ENCODE measurements around the gene SH3YL1.

Gene SH3YL1

GRCh38 chr2:187825-188224, 76.0 kb downstream of the SH3YL1 start:
- Histone ChIP-seq H3K27me3 (ENCODE audit: insufficient read depth, low read length, poor library complexity) (no peaks in the 10 kb centered on the region), H3K56ac (ENCODE audit: low read length) (no peak overlapping the region), H3K4me1 (ENCODE audit: control insufficient read depth, low read depth, low read length) (no peaks in the 10 kb centered on the region), H3K23ac (ENCODE audit: low read length) (no peak overlapping the region), H3K9ac (ENCODE audit: low read length) (no peak overlapping the region), H2BK120ac (ENCODE audit: low read depth, low read length) (no peak overlapping the region), H3K18ac (ENCODE audit: low read length) (no peak overlapping the region), H3K4ac (ENCODE audit: low read depth, low read length) (no peak overlapping the region), H4K8ac (ENCODE audit: low read depth, low read length) (no peak overlapping the region), H2BK5ac (ENCODE audit: low read length) (no peak overlapping the region), H3K27ac (ENCODE audit: low read depth, low read length) (no peak overlapping the region), H3K79me2 (ENCODE audit: control insufficient read depth, insufficient read depth, low read length) (no peaks in the 10 kb centered on the region), H3K36me3 (ENCODE audit: control insufficient read depth, insufficient read depth, low read length) (no peaks in the 10 kb centered on the region), H2BK15ac (replicated peaks; ENCODE audit: low read depth) (no peak overlapping the region), H2AK5ac (ENCODE audit: low read length) (no peak overlapping the region), H3K4me3 (ENCODE audit: low read length) (no peak overlapping the region), H3K4me2 (ENCODE audit: low read length) (no peak overlapping the region), H4K5ac (ENCODE audit: low read length) (no peak overlapping the region), H3K79me1 (ENCODE audit: low read length) (no peaks in the 10 kb centered on the region)
- DNase-seq = no peak
- WGBS (ENCODE audit: extremely low coverage, insufficient coverage, low lambda C conversion rate) = no CpG with 5 or more reads among the region's 2 CpGs

DNA sequence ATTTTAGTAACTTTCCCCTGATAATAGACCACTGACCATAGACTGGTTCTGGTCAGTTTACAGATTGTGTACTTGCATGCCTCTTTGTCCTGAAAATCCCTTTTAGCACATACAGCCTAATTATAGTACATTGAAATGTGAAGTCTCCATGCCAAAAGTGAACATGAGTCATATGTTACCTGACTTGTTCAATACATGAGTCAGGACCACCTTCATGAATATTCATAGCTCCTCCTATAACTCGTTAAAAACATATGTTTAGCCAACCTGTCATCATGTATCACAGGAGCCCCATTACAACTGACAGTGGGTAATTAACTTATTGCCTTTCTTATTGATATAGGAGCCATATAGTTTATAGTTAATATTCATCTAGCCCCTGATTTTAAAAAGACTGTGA, 78.6 kb downstream of the SH3YL1 start:
- H3K4me2 ChIP-seq (ENCODE audit: low read length) = no peak overlapping the region
- H3K4ac ChIP-seq (ENCODE audit: low read depth, low read length) = no peak overlapping the region
- no peak overlapping the region for H2BK15ac ChIP-seq (replicated peaks; ENCODE audit: low read depth)
- H3K9ac ChIP-seq (ENCODE audit: low read length) = no peak overlapping the region
- no peak overlapping the region for H4K5ac ChIP-seq (ENCODE audit: low read length)
- no peak overlapping the region for H3K27ac ChIP-seq (ENCODE audit: low read depth, low read length)
- no peak overlapping the region for H4K8ac ChIP-seq (ENCODE audit: low read depth, low read length)
- WGBS (ENCODE audit: extremely low coverage, insufficient coverage, low lambda C conversion rate) = no CpG with 5 or more reads among the region's 1 CpG
- no peak overlapping the region for H3K23ac ChIP-seq (ENCODE audit: low read length)
- no peak overlapping the region for H3K18ac ChIP-seq (ENCODE audit: low read length)
- DNase-seq = no peak
- H3K4me1 ChIP-seq (ENCODE audit: control insufficient read depth, low read depth, low read length) = no peaks in the 10 kb centered on the region
- H3K27me3 ChIP-seq (ENCODE audit: insufficient read depth, low read length, poor library complexity) = no peaks in the 10 kb centered on the region
- H2AK5ac ChIP-seq (ENCODE audit: low read length) = no peak overlapping the region
- no peak overlapping the region for H3K56ac ChIP-seq (ENCODE audit: low read length)
- no peaks in the 10 kb centered on the region for H3K36me3 ChIP-seq (ENCODE audit: control insufficient read depth, insufficient read depth, low read length)
- no peaks in the 10 kb centered on the region for H3K79me2 ChIP-seq (ENCODE audit: control insufficient read depth, insufficient read depth, low read length)
- H2BK120ac ChIP-seq (ENCODE audit: low read depth, low read length) = no peak overlapping the region
- H3K4me3 ChIP-seq (ENCODE audit: low read length) = no peak overlapping the region
- H3K79me1 ChIP-seq (ENCODE audit: low read length) = no peaks in the 10 kb centered on the region
- H2BK5ac ChIP-seq (ENCODE audit: low read length) = no peak overlapping the region

DNA sequence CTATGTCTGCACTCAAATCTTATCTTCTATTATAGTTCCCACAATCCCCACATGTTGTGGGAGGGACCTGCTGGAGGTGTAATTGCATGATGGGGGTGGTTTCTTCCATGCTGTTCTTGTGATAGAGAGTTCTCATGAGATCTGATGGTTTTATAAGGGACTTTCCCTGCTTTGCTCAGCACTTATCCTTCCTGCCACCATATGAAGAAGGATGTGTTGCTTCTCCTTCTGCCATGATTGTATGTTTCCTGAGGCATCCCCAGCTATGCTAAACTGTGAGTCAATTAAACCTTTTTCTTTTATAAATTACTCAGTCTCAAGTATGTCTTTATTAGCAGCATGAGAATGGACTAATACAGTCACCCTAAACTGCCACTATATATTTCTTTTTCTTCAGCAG, 79.1 kb downstream of the SH3YL1 start:
- H3K4me3 ChIP-seq (ENCODE audit: low read length) = no peak overlapping the region
- no peaks in the 10 kb centered on the region for H3K79me1 ChIP-seq (ENCODE audit: low read length)
- no peak overlapping the region for H4K5ac ChIP-seq (ENCODE audit: low read length)
- no peak overlapping the region for H3K56ac ChIP-seq (ENCODE audit: low read length)
- H3K9ac ChIP-seq (ENCODE audit: low read length) = no peak overlapping the region
- no peak overlapping the region for H3K18ac ChIP-seq (ENCODE audit: low read length)
- H2BK120ac ChIP-seq (ENCODE audit: low read depth, low read length) = no peak overlapping the region
- no peaks in the 10 kb centered on the region for H3K36me3 ChIP-seq (ENCODE audit: control insufficient read depth, insufficient read depth, low read length)
- H2BK5ac ChIP-seq (ENCODE audit: low read length) = no peak overlapping the region
- H3K23ac ChIP-seq (ENCODE audit: low read length) = no peak overlapping the region
- H3K4me2 ChIP-seq (ENCODE audit: low read length) = no peak overlapping the region
- H3K4ac ChIP-seq (ENCODE audit: low read depth, low read length) = no peak overlapping the region
- no peak overlapping the region for H2BK15ac ChIP-seq (replicated peaks; ENCODE audit: low read depth)
- no peaks in the 10 kb centered on the region for H3K79me2 ChIP-seq (ENCODE audit: control insufficient read depth, insufficient read depth, low read length)
- H3K4me1 ChIP-seq (ENCODE audit: control insufficient read depth, low read depth, low read length) = no peaks in the 10 kb centered on the region
- no peak overlapping the region for H4K8ac ChIP-seq (ENCODE audit: low read depth, low read length)
- no peak for DNase-seq
- no peaks in the 10 kb centered on the region for H3K27me3 ChIP-seq (ENCODE audit: insufficient read depth, low read length, poor library complexity)
- H3K27ac ChIP-seq (ENCODE audit: low read depth, low read length) = no peak overlapping the region
- H2AK5ac ChIP-seq (ENCODE audit: low read length) = no peak overlapping the region

- Histone ChIP-seq H2BK15ac (replicated peaks; ENCODE audit: low read depth) (no peak overlapping the region), H3K9ac (ENCODE audit: low read length) (no peak overlapping the region), H3K79me1 (ENCODE audit: low read length) (no peaks in the 10 kb centered on the region), H2BK5ac (ENCODE audit: low read length) (no peak overlapping the region), H3K79me2 (ENCODE audit: control insufficient read depth, insufficient read depth, low read length) (no peaks in the 10 kb centered on the region), H3K4me1 (ENCODE audit: control insufficient read depth, low read depth, low read length) (no peaks in the 10 kb centered on the region), H3K36me3 (ENCODE audit: control insufficient read depth, insufficient read depth, low read length) (no peaks in the 10 kb centered on the region), H3K27ac (ENCODE audit: low read depth, low read length) (no peak overlapping the region), H3K18ac (ENCODE audit: low read length) (no peak overlapping the region), H3K56ac (ENCODE audit: low read length) (no peak overlapping the region), H4K5ac (ENCODE audit: low read length) (no peak overlapping the region), H2AK5ac (ENCODE audit: low read length) (no peak overlapping the region), H4K8ac (ENCODE audit: low read depth, low read length) (no peak overlapping the region), H3K27me3 (ENCODE audit: insufficient read depth, low read length, poor library complexity) (no peaks in the 10 kb centered on the region), H3K4ac (ENCODE audit: low read depth, low read length) (no peak overlapping the region), H3K23ac (ENCODE audit: low read length) (no peak overlapping the region), H2BK120ac (ENCODE audit: low read depth, low read length) (no peak overlapping the region), H3K4me3 (ENCODE audit: low read length) (no peak overlapping the region), H3K4me2 (ENCODE audit: low read length) (no peak overlapping the region)
- DNase-seq = peak; percentile 76
Observed at GRCh38 chr2:182509-183122, 81.2 kb downstream of the SH3YL1 start.

GRCh38 chr2:180311-180710, 83.5 kb downstream of the SH3YL1 start:
- Histone ChIP-seq H3K36me3 (ENCODE audit: control insufficient read depth, insufficient read depth, low read length) (no peaks in the 10 kb centered on the region), H3K4me2 (ENCODE audit: low read length) (no peak overlapping the region), H3K9ac (ENCODE audit: low read length) (no peak overlapping the region), H3K27me3 (ENCODE audit: insufficient read depth, low read length, poor library complexity) (no peaks in the 10 kb centered on the region), H3K18ac (ENCODE audit: low read length) (no peak overlapping the region), H4K5ac (ENCODE audit: low read length) (no peak overlapping the region), H3K4ac (ENCODE audit: low read depth, low read length) (no peak overlapping the region), H3K79me2 (ENCODE audit: control insufficient read depth, insufficient read depth, low read length) (no peaks in the 10 kb centered on the region), H2BK120ac (ENCODE audit: low read depth, low read length) (no peak overlapping the region), H4K8ac (ENCODE audit: low read depth, low read length) (no peak overlapping the region), H3K79me1 (ENCODE audit: low read length) (no peaks in the 10 kb centered on the region), H2BK5ac (ENCODE audit: low read length) (no peak overlapping the region), H3K4me3 (ENCODE audit: low read length) (no peak overlapping the region), H3K23ac (ENCODE audit: low read length) (no peak overlapping the region), H3K27ac (ENCODE audit: low read depth, low read length) (no peak overlapping the region), H2BK15ac (replicated peaks; ENCODE audit: low read depth) (no peak overlapping the region), H2AK5ac (ENCODE audit: low read length) (no peak overlapping the region), H3K56ac (ENCODE audit: low read length) (no peak overlapping the region), H3K4me1 (ENCODE audit: control insufficient read depth, low read depth, low read length) (no peaks in the 10 kb centered on the region)
- DNase-seq = no peak
- no CpG with 5 or more reads among the region's 3 CpGs for WGBS (ENCODE audit: extremely low coverage, insufficient coverage, low lambda C conversion rate)

DNA sequence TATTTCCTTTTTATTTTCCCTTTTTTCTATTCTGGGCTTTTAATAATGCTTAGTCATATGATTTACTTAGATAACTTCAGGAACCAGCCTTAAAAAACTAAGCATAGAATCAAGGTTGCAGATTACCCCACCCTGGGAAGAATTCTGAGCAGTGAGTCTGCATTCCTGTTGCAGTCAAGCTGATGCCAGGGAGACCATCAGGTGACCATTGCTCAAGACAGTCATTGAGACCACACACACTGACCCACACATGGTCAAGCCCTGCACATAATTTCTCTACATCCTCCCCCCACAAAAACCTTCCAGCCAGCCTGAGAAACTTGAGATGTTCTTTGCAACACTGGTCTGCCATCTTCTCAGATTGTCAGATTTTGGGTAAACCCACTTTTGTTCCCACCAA, 83.9 kb downstream of the SH3YL1 start:
- H2BK120ac ChIP-seq (ENCODE audit: low read depth, low read length) = no peak overlapping the region
- no peak overlapping the region for H3K18ac ChIP-seq (ENCODE audit: low read length)
- no peak overlapping the region for H3K27ac ChIP-seq (ENCODE audit: low read depth, low read length)
- H2BK5ac ChIP-seq (ENCODE audit: low read length) = no peak overlapping the region
- H3K4ac ChIP-seq (ENCODE audit: low read depth, low read length) = no peak overlapping the region
- H4K5ac ChIP-seq (ENCODE audit: low read length) = no peak overlapping the region
- H4K8ac ChIP-seq (ENCODE audit: low read depth, low read length) = no peak overlapping the region
- no peaks in the 10 kb centered on the region for H3K79me1 ChIP-seq (ENCODE audit: low read length)
- no peak overlapping the region for H2BK15ac ChIP-seq (replicated peaks; ENCODE audit: low read depth)
- no peak for DNase-seq
- H3K4me2 ChIP-seq (ENCODE audit: low read length) = no peak overlapping the region
- H3K4me1 ChIP-seq (ENCODE audit: control insufficient read depth, low read depth, low read length) = no peaks in the 10 kb centered on the region
- H2AK5ac ChIP-seq (ENCODE audit: low read length) = no peak overlapping the region
- no peak overlapping the region for H3K4me3 ChIP-seq (ENCODE audit: low read length)
- no peaks in the 10 kb centered on the region for H3K27me3 ChIP-seq (ENCODE audit: insufficient read depth, low read length, poor library complexity)
- no peak overlapping the region for H3K56ac ChIP-seq (ENCODE audit: low read length)
- H3K23ac ChIP-seq (ENCODE audit: low read length) = no peak overlapping the region
- H3K9ac ChIP-seq (ENCODE audit: low read length) = no peak overlapping the region
- H3K79me2 ChIP-seq (ENCODE audit: control insufficient read depth, insufficient read depth, low read length) = no peaks in the 10 kb centered on the region
- no peaks in the 10 kb centered on the region for H3K36me3 ChIP-seq (ENCODE audit: control insufficient read depth, insufficient read depth, low read length)
